Measurements from ENCODE around the gene GLT1D1. TPM values are rescaled to one million over a fixed set of nuclear protein-coding genes. Genes with fewer than 3 reads are reported as not detected.

The GLT1D1 gene
- polyA plus RNA-seq, 3 donors: 40.6 to 55.6 (median 53.3) TPM

- no peak for TF ChIP-seq CTCF (IDR thresholded peaks at IDR 0.05)
- H4K20me1 ChIP-seq (ENCODE audit: insufficient read depth, low read length): no peaks in the 10 kb centered on the region
- H2AFZ ChIP-seq (ENCODE audit: insufficient read depth, low read depth, low read length, poor library complexity, severe bottlenecking): no peak overlapping the region
- H3K36me3 ChIP-seq (replicated peaks in 1 of 2; ENCODE audit: control insufficient read depth in 1 of 2, insufficient read depth in 2 of 2, low read length in 2 of 2): no peaks in the 10 kb centered on the region
- intact Hi-C loops (cut with micrococcal nuclease): no loop called here
- H3K36me3 Mint-ChIP-seq: no peaks in the 10 kb centered on the region
- 78% methylated on average over 4 of the region's 8 CpGs for WGBS (ENCODE audit: insufficient coverage)
- H3K79me2 ChIP-seq (ENCODE audit: insufficient read depth, low read length): no peaks in the 10 kb centered on the region
- no peak overlapping the region for H3K4me2 ChIP-seq (replicated peaks; ENCODE audit: extremely low read depth, low read length, poor library complexity, severe bottlenecking)
- H3K27me3 ChIP-seq (ENCODE audit: control insufficient read depth in 2 of 2, insufficient read depth in 2 of 2, low read length in 2 of 2): no peaks in the 10 kb centered on the region
- no peak for DNase-seq
- no peak overlapping the region for H3K9ac ChIP-seq (ENCODE audit: insufficient read depth, low read length, poor library complexity, severe bottlenecking)
- H3K4me1 ChIP-seq (ENCODE audit: control insufficient read depth in 1 of 2, insufficient read depth in 2 of 2, low read length in 2 of 2): no peaks in the 10 kb centered on the region
- no peak overlapping the region for H3K4me3 Mint-ChIP-seq
- peaks cover 0 to 1% (median 0%) of the 10 kb centered on the region in 3 donors for H3K27me3 Mint-ChIP-seq (ENCODE audit: low read depth in 3 of 3)
- peaks cover 6 to 18% (median 9%) of the 10 kb centered on the region in 7 donors for H3K9me3 Mint-ChIP-seq
- H3K9me3 ChIP-seq (replicated peaks in 1 of 2; ENCODE audit: control insufficient read depth in 1 of 2, insufficient read depth in 1 of 2, low read length in 2 of 2): peaks cover 0 to 6% of the 10 kb centered on the region in 2 donors
- no peaks in the 10 kb centered on the region for H3K4me1 Mint-ChIP-seq
- H3K4me3 ChIP-seq (replicated peaks in 1 of 3; ENCODE audit: low read depth in 2 of 3, low read length in 3 of 3): no peak overlapping the region
- H3K27ac ChIP-seq (ENCODE audit: low read depth in 1 of 2, low read length in 2 of 2): no peak overlapping the region
- H3K27ac Mint-ChIP-seq: no peak overlapping the region
Observed at GRCh38 chr12:129002427-129002826, 149.1 kb downstream of the GLT1D1 start.

DNA sequence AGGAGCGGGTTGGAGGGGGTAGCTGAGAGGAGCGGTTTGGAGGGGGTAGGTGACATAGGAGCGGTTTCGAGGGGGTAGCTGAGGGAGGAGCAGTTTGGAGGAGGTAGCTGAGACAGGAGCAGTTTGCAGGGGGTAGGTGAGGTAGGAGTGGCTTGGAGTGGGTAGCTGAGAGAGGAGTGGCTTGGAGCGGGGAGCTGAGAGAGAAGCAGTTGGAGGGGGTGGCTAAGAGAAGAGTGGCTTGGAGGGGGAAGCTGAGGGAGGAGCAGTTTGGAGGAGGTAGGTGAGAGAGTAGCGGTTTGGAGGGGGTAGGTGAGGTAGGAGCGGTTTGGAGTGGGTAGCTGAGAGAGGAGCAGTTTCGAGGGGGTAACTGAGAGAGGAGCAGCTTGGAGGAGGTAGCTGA, 152.1 kb downstream of the GLT1D1 start:
- no peaks in the 10 kb centered on the region for H3K4me1 Mint-ChIP-seq
- no peak overlapping the region for H3K27ac Mint-ChIP-seq
- Histone ChIP-seq H3K4me1 (ENCODE audit: control insufficient read depth in 1 of 2, insufficient read depth in 2 of 2, low read length in 2 of 2) (no peaks in the 10 kb centered on the region), H3K4me3 (replicated peaks in 1 of 3; ENCODE audit: low read depth in 2 of 3, low read length in 3 of 3) (no peak overlapping the region), H3K27ac (ENCODE audit: low read depth in 1 of 2, low read length in 2 of 2) (no peak overlapping the region), H3K36me3 (replicated peaks in 1 of 2; ENCODE audit: control insufficient read depth in 1 of 2, insufficient read depth in 2 of 2, low read length in 2 of 2) (no peaks in the 10 kb centered on the region), H3K9me3 (replicated peaks in 1 of 2; ENCODE audit: control insufficient read depth in 1 of 2, insufficient read depth in 1 of 2, low read length in 2 of 2) (no peaks in the 10 kb centered on the region), H3K27me3 (ENCODE audit: control insufficient read depth in 2 of 2, insufficient read depth in 2 of 2, low read length in 2 of 2) (no peaks in the 10 kb centered on the region), H3K4me2 (replicated peaks; ENCODE audit: extremely low read depth, low read length, poor library complexity, severe bottlenecking) (no peak overlapping the region), H2AFZ (ENCODE audit: insufficient read depth, low read depth, low read length, poor library complexity, severe bottlenecking) (no peak overlapping the region), H3K79me2 (ENCODE audit: insufficient read depth, low read length) (no peaks in the 10 kb centered on the region), H3K9ac (ENCODE audit: insufficient read depth, low read length, poor library complexity, severe bottlenecking) (no peak overlapping the region), H4K20me1 (ENCODE audit: insufficient read depth, low read length) (no peaks in the 10 kb centered on the region)
- 95% methylated on average over 7 of the region's 8 CpGs for WGBS (ENCODE audit: insufficient coverage)
- peaks cover 1 to 14% (median 2%) of the 10 kb centered on the region in 7 donors for H3K9me3 Mint-ChIP-seq
- H3K4me3 Mint-ChIP-seq: no peak overlapping the region
- peaks cover 0 to 3% (median 3%) of the 10 kb centered on the region in 3 donors for H3K27me3 Mint-ChIP-seq (ENCODE audit: low read depth in 3 of 3)
- TF ChIP-seq CTCF (IDR thresholded peaks at IDR 0.05): no peak
- intact Hi-C loops (cut with micrococcal nuclease): no loop called here
- H3K36me3 Mint-ChIP-seq: no peaks in the 10 kb centered on the region
- DNase-seq: no peak

All from CD14-positive monocyte (primary cell).